ENCODE results near the gene GOLGA2.

DNA sequence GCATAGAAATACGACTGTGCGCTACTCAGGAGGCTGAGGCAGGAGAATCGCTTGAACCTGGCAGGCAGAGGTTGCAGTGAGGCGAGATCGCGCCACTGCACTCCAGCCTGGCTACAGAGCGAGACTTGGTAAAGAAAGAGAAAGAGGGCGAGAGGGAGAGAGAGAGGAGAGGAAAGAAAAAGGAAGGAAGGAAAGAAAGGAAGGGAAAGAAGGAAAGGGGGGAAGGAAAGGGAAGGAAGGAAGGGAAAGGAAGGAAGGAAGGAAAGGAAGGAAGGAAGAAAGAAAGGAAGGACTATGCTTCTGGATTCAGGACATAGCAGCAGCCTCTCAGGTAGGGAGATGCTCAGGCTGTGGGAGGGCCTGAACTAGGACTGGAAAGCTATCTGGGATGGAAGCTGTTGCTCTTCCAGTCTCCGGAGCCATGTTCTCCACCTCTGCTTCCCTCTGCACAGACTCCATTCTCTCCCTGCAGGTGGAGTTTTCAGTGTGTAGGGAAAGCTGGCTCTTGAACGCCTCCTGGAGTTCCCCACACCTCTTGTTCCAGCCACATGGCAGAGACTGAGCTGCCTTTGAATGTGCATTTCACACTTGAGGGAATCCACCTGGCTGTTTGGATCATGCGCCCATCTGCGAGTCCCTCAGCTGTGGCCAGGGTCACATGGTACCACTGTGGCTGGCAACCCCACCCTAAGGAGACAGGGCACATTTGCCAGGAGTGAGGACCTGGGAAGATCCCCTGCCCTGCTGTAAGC lies 9.4 kb upstream of the GOLGA2 start:
- TF ChIP-seq, protein P1, sequence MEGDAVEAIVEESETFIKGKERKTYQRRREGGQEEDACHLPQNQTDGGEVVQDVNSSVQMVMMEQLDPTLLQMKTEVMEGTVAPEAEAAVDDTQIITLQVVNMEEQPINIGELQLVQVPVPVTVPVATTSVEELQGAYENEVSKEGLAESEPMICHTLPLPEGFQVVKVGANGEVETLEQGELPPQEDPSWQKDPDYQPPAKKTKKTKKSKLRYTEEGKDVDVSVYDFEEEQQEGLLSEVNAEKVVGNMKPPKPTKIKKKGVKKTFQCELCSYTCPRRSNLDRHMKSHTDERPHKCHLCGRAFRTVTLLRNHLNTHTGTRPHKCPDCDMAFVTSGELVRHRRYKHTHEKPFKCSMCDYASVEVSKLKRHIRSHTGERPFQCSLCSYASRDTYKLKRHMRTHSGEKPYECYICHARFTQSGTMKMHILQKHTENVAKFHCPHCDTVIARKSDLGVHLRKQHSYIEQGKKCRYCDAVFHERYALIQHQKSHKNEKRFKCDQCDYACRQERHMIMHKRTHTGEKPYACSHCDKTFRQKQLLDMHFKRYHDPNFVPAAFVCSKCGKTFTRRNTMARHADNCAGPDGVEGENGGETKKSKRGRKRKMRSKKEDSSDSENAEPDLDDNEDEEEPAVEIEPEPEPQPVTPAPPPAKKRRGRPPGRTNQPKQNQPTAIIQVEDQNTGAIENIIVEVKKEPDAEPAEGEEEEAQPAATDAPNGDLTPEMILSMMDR (IDR thresholded peaks at IDR 0.05), result no peak
- no peak for TF ChIP-seq POLR2A (IDR thresholded peaks at IDR 0.05)
